B cell (primary cell): Measurements from ENCODE around the gene SPATA24. TPM values are rescaled to one million over a fixed set of nuclear protein-coding genes. Genes with fewer than 3 reads are reported as not detected.

Source experiments
- ATAC-seq: fragments of 200-7000 bp; cut with Tn5 transposase; one replicate; pipeline ENCODE4 v1.10.0; 2021; ENCODE audit warnings: low read depth, mild to moderate bottlenecking, moderate number of reproducible peaks, moderate library complexity
- CTCF ChIA-PET: fragments of 350-600 bp; sonication (Branson Sonifier 250); formaldehyde crosslinking; loops from one replicate; lab custom pipeline; 2021; ENCODE audit warnings: antibody characterized with exemption, inconsistent platforms; lab: Charles Lee
- POLR2A ChIA-PET: fragments of 350-600 bp; sonication (Branson Sonifier 250); formaldehyde crosslinking; loops from one replicate; lab custom pipeline; 2021; ENCODE audit warnings: antibody characterized with exemption; lab: Charles Lee
- DNase-seq: peaks from one replicate; pipeline ENCODE4 v3.0.0; 2013
- H2AFZ ChIP-seq: 2 replicates; pipeline ENCODE4 v1.6.1; 2012; ENCODE audit warnings: mild to moderate bottlenecking, low read depth, low read length; ENCODE audit not compliant: insufficient read depth, poor library complexity, severe bottlenecking
- H3K27ac ChIP-seq, 2 donors: 1 replicate in 1 of 2; 2 replicates in 1 of 2; pipeline ENCODE4 v1.5.1; 2012 to 2013; ENCODE audit warnings: low read length in 2 of 2, mild to moderate bottlenecking in 2 of 2, moderate library complexity in 1 of 2
- H3K27me3 ChIP-seq, 4 experiments: fragments of 200-600 bp in 1 of 4; sonication (generic) in 1 of 4; replicated peaks in 1 of 4; 1 replicate in 2 of 4; 2 replicates in 2 of 4; pipeline versions ENCODE4 v1.6.1 to v1.7.0; 2013 to 2016; ENCODE audit warnings: low read length in 3 of 4, mild to moderate bottlenecking in 2 of 4, mixed read lengths in 1 of 4, moderate library complexity in 1 of 4; ENCODE audit not compliant: insufficient read depth in 4 of 4, control insufficient read depth in 3 of 4; ENCODE audit errors: control extremely low read depth in 1 of 4
- H3K36me3 ChIP-seq, 2 experiments: replicated peaks in 1 of 2; 1 replicate in 1 of 2; 2 replicates in 1 of 2; pipeline versions ENCODE4 v1.6.1 to v1.7.1; 2013; ENCODE audit warnings: low read length in 1 of 2; ENCODE audit not compliant: insufficient read depth in 2 of 2, control insufficient read depth in 1 of 2; ENCODE audit errors: control extremely low read depth in 1 of 2, extremely low read depth in 1 of 2
- H3K4me1 ChIP-seq, 2 donors: fragments of 200-600 bp in 1 of 2; sonication (generic) in 1 of 2; 1 replicate in 1 of 2; 2 replicates in 1 of 2; pipeline versions ENCODE4 v1.5.1 to v1.6.1; 2013 to 2017; ENCODE audit warnings: low read length in 2 of 2; ENCODE audit not compliant: control insufficient read depth in 2 of 2, insufficient read depth in 2 of 2
- H3K4me2 ChIP-seq: replicated peaks from 2 replicates; pipeline ENCODE3; 2012; ENCODE audit warnings: mild to moderate bottlenecking, low read depth, low read length; ENCODE audit not compliant: poor library complexity, severe bottlenecking
- H3K4me3 ChIP-seq, 5 experiments: fragments of 200-600 bp in 1 of 5; sonication (generic) in 1 of 5; 1 replicate in 3 of 5; 2 replicates in 2 of 5; pipeline versions ENCODE4 v1.5.1 to v1.7.0; 2011 to 2016; ENCODE audit warnings: low read length in 4 of 5, mild to moderate bottlenecking in 4 of 5, low read depth in 2 of 5, control low read depth in 1 of 5, moderate library complexity in 1 of 5; ENCODE audit not compliant: insufficient read depth in 1 of 5; ENCODE audit errors: control extremely low read depth in 1 of 5, extremely low read depth in 1 of 5
- H3K79me2 ChIP-seq: fragments of 200-600 bp; sonication (generic); one replicate; pipeline ENCODE4 v1.6.0; 2016; ENCODE audit warnings: low read length; ENCODE audit not compliant: control insufficient read depth, insufficient read depth
- H3K9ac ChIP-seq: fragments of 200-600 bp; sonication (generic); 2 replicates; pipeline ENCODE4 v1.6.1; 2017; ENCODE audit warnings: mild to moderate bottlenecking, low read length, moderate library complexity
- H3K9me3 ChIP-seq, 3 donors: one replicate each; pipeline versions ENCODE4 v1.6.1 to v1.7.1; 2013; ENCODE audit warnings: low read length in 2 of 3; ENCODE audit not compliant: control insufficient read depth in 2 of 3, insufficient read depth in 1 of 3; ENCODE audit errors: control extremely low read depth in 1 of 3
- H4K20me1 ChIP-seq: 2 replicates; pipeline ENCODE4 v1.6.0; 2012; ENCODE audit warnings: mild to moderate bottlenecking, low read length; ENCODE audit not compliant: insufficient read depth, control insufficient read depth, poor library complexity, severe bottlenecking
- H3K27ac Mint-ChIP-seq: one replicate; pipeline ENCODE4 v1.8.0; 2021; ENCODE audit warnings: mixed read lengths
- H3K27me3 Mint-ChIP-seq: one replicate; pipeline ENCODE4 v1.8.0; 2021; ENCODE audit warnings: mixed read lengths
- H3K4me1 Mint-ChIP-seq: one replicate; pipeline ENCODE4 v1.8.0; 2021; ENCODE audit warnings: mixed read lengths
- H3K4me3 Mint-ChIP-seq: one replicate; pipeline ENCODE4 v1.8.0; 2021; ENCODE audit warnings: mixed read lengths
- H3K9me3 Mint-ChIP-seq: one replicate; pipeline ENCODE4 v1.8.0; 2022; ENCODE audit warnings: mixed read lengths; ENCODE audit not compliant: insufficient read depth
- EZH2 ChIP-seq: IDR thresholded peaks from 2 replicates; pipeline ENCODE4 v1.6.1; 2012; ENCODE audit warnings: borderline replicate concordance, low read depth, mild to moderate bottlenecking, moderate library complexity, low read length; ENCODE audit not compliant: insufficient read depth, poor library complexity, severe bottlenecking
- WGBS: methylation state at CpG from one replicate; pipeline ENCODE4 v1.1.5; 2013; ENCODE audit warnings: missing lambda C conversion rate; ENCODE audit not compliant: insufficient coverage; 5-methylcytosine and 5-hydroxymethylcytosine counted together
- intact Hi-C: fragments of 100-400 bp; cut with micrococcal nuclease; formaldehyde crosslinking; loops from one replicate; pipeline ENCODE4 v1.10.0; 2022
- polyA plus RNA-seq: library from polyadenylated mRNA; depleted of rRNA; stranded (reverse); fragments of >200 nt; gene quantifications from 2 replicates; pipeline ENCODE4 v1.2.3, GENCODE V29; 2012
- total RNA-seq, 2 donors: library from RNA; stranded (reverse); fragments of 120-200 nt in 1 of 2; gene quantifications; 1 replicate in 1 of 2; 2 replicates in 1 of 2; pipeline versions ENCODE4 v1.2.3 to v1.2.4, GENCODE V29; 2013 to 2022
- TF ChIP-seq, protein P1 (sequence below): fragments of 200-600 bp; IDR thresholded peaks from one replicate; pipeline ENCODE4 v1.8.0; 2022; ENCODE audit warnings: antibody characterized with exemption, mild to moderate bottlenecking

The SPATA24 gene
- total and polyA plus RNA-seq, 2 donors (not counting 1 experiment from before 2014, with no cell fraction given): 2.0 to 6.4 TPM

DNA sequence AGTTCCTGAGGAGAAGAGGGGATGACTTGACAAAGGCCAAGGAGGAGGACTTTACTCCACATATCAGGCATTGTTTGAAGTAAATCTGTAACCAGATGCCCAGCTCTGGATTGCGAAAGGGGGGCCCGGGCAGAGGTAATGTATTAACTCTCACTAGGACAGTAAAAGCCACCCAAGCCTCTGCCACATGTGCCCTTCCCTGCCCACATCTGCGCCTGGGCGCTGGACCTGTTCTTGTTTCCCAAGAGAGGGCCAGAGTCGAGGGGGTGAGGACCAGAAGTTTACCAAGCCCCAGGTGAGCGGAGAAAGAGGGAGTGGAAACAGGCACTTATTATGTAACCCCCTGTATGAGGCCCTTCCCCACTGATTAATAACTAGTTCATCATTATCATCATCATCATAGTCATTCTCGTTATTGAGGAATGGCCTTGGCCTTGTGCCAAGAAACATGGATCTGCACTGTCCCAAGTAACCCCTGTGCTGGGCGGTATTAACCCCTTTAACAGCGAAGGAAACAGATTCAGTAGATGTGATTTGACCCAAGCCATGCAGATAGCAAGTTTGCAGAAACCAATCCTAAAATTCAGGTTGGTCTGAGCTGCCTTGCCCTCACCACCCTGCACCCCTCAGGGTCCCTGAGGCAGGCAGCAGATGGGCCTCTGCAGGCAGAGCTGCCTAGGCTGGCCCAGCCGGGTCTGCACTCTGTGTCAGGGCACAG, 20.5 kb downstream of the SPATA24 start, which contains the start of gene SLC23A1:
Gene SLC23A1, minus strand, starts transcription at position 23 of the 718 bp plus-strand sequence. CDS start 44 bp downstream, outside the sequence.
- POLR2A ChIA-PET: interaction anchor here (2.5 kb wide), 1 partner anchor 42 kb away, joined by 5 read pairs; the partner anchor contains the start of gene PAIP2
- WGBS: 78% methylated on average over 4 of the region's 10 CpGs
- CTCF ChIA-PET: interaction anchor here (0.6 to 1.7 kb wide), 2 partner anchors 11 to 119 kb away, joined by 3 read pairs; no protein-coding TSS in a partner anchor
- H3K4me2 ChIP-seq: peak within 1 kb of the TSS; percentile 76
- no peaks in the 10 kb centered on the region for H3K27me3 Mint-ChIP-seq
- peaks cover 36% of the 10 kb centered on the region for H3K79me2 ChIP-seq
- H3K4me1 ChIP-seq: peaks cover 43 to 61% of the 10 kb centered on the region in 2 donors
- TF ChIP-seq EZH2: no peak
- TF ChIP-seq, protein P1, sequence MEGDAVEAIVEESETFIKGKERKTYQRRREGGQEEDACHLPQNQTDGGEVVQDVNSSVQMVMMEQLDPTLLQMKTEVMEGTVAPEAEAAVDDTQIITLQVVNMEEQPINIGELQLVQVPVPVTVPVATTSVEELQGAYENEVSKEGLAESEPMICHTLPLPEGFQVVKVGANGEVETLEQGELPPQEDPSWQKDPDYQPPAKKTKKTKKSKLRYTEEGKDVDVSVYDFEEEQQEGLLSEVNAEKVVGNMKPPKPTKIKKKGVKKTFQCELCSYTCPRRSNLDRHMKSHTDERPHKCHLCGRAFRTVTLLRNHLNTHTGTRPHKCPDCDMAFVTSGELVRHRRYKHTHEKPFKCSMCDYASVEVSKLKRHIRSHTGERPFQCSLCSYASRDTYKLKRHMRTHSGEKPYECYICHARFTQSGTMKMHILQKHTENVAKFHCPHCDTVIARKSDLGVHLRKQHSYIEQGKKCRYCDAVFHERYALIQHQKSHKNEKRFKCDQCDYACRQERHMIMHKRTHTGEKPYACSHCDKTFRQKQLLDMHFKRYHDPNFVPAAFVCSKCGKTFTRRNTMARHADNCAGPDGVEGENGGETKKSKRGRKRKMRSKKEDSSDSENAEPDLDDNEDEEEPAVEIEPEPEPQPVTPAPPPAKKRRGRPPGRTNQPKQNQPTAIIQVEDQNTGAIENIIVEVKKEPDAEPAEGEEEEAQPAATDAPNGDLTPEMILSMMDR: no peak
- intact Hi-C loops: no loop called here
- DNase-seq: peak; percentile 9
- peaks cover 62% of the 10 kb centered on the region for H3K4me1 Mint-ChIP-seq
- H3K36me3 ChIP-seq: no peaks in the 10 kb centered on the region
- H2AFZ ChIP-seq: no peak within 1 kb of the TSS
- H3K4me3 Mint-ChIP-seq: peak within 1 kb of the TSS; percentile 14
- H4K20me1 ChIP-seq: no peaks in the 10 kb centered on the region
- no peaks in the 10 kb centered on the region for H3K9me3 Mint-ChIP-seq
- no peak within 1 kb of the TSS for H3K4me3 ChIP-seq
- H3K9me3 ChIP-seq: no peaks in the 10 kb centered on the region
- no peak for ATAC-seq
- H3K9ac ChIP-seq: no peak within 1 kb of the TSS
- H3K27me3 ChIP-seq: no peaks in the 10 kb centered on the region
- H3K27ac ChIP-seq: peak within 1 kb of the TSS in 1 of 2 donors; percentile 76
- H3K27ac Mint-ChIP-seq: peak within 1 kb of the TSS; percentile 60

DNA sequence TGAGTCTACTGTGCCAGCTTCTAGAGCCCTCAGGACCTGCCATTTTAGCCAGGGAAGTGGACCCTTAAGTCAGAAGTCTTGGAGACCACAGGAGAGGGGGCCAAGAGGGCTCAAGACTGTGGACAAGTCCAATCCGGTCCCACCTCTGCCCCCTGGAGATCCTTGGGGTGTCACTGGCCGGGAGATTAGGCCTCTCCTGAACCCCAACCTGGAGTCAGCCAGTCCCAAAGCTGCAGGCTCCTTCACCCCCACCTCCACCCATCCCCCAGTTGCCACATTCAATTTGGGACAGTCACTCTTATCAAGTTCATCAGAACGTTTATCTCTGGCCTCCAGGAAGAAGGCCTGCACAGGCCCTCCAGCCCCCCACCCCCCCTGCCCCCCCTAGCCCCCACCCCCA, 21.1 kb downstream of the SPATA24 start:
- Mint-ChIP-seq H3K27me3 (no peaks in the 10 kb centered on the region), H3K4me3 (no peak overlapping the region), H3K9me3 (no peaks in the 10 kb centered on the region), H3K4me1 (peaks cover 55% of the 10 kb centered on the region), H3K27ac (no peak overlapping the region)
- H3K9ac ChIP-seq: no peak overlapping the region
- no peaks in the 10 kb centered on the region for H3K9me3 ChIP-seq
- no peak overlapping the region for H3K27ac ChIP-seq
- H3K79me2 ChIP-seq: peaks cover 34% of the 10 kb centered on the region
- no peak overlapping the region for H2AFZ ChIP-seq
- H3K27me3 ChIP-seq: no peaks in the 10 kb centered on the region
- no peak overlapping the region for H3K4me2 ChIP-seq
- peak; percentile 9 for DNase-seq
- ChIA-PET CTCF (interaction anchor here (1.7 kb wide), 1 partner anchor 10 kb away, joined by 3 read pairs; no protein-coding TSS in a partner anchor), POLR2A (no interaction called here)
- 87% methylated on average over 2 of the region's 3 CpGs for WGBS
- intact Hi-C loops: no loop called here
- H3K4me3 ChIP-seq: no peak overlapping the region
- no peaks in the 10 kb centered on the region for H3K36me3 ChIP-seq
- TF ChIP-seq, protein P1: no peak
- no peak for TF ChIP-seq EZH2
- no peaks in the 10 kb centered on the region for H4K20me1 ChIP-seq
- peaks cover 37 to 55% of the 10 kb centered on the region in 2 donors for H3K4me1 ChIP-seq
- ATAC-seq: no peak
